ENCODE results near the gene SP100. TPM values are rescaled to one million over a fixed set of nuclear protein-coding genes. Genes with fewer than 3 reads are reported as not detected.

Gene SP100
- total RNA-seq, 2 experiments from 2014 or later = 242 to 243 TPM

DNA sequence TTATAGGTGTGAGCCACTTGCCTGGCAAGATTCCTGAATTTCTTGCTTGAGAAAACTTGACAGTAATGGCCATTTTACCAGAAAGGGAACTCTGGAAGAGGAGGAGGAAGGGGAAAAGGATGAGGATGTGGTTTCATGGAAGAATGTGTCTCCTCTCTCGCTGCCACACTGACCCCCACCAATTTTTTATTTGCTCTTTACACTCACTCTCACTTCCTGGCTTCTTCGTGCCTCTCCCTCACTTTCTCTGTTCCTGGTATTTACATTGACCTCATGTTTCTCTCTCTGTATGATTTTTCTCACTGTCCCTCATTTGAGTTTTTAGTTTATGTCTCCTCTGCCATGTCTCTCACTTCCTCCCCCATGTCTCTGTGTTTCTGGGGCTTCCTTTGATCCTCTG is 162.1 kb downstream of the SP100 start:
- Mint-ChIP-seq H3K27me3 (no peaks in the 10 kb centered on the region), H3K4me3 (no peak overlapping the region), H3K9me3 (peaks cover 9% of the 10 kb centered on the region), H3K27ac (no peak overlapping the region), H3K4me1 (ENCODE audit: low read depth) (peaks cover 26% of the 10 kb centered on the region), H3K36me3 (ENCODE audit: low read depth) (peaks cover 15% of the 10 kb centered on the region)
- Histone ChIP-seq H3K4me1 (ENCODE audit: insufficient read depth, low read length) (peaks cover 15% of the 10 kb centered on the region), H3K4me3 (ENCODE audit: low read length) (no peak overlapping the region), H3K9me3 (ENCODE audit: control insufficient read depth in 1 of 2, insufficient read depth in 1 of 2, low read length in 2 of 2) (peaks cover 8 to 14% of the 10 kb centered on the region in 2 experiments), H3K36me3 (ENCODE audit: insufficient read depth, low read length) (no peaks in the 10 kb centered on the region), H3K27me3 (ENCODE audit: control insufficient read depth in 1 of 2, insufficient read depth in 2 of 2, low read length in 2 of 2) (no peaks in the 10 kb centered on the region), H3K27ac (ENCODE audit: low read depth in 1 of 2, low read length in 2 of 2) (no peak overlapping the region)
- ATAC-seq (ENCODE audit: poor library complexity) = no peak
- no peak for DNase-seq
- TF ChIP-seq, protein P1, sequence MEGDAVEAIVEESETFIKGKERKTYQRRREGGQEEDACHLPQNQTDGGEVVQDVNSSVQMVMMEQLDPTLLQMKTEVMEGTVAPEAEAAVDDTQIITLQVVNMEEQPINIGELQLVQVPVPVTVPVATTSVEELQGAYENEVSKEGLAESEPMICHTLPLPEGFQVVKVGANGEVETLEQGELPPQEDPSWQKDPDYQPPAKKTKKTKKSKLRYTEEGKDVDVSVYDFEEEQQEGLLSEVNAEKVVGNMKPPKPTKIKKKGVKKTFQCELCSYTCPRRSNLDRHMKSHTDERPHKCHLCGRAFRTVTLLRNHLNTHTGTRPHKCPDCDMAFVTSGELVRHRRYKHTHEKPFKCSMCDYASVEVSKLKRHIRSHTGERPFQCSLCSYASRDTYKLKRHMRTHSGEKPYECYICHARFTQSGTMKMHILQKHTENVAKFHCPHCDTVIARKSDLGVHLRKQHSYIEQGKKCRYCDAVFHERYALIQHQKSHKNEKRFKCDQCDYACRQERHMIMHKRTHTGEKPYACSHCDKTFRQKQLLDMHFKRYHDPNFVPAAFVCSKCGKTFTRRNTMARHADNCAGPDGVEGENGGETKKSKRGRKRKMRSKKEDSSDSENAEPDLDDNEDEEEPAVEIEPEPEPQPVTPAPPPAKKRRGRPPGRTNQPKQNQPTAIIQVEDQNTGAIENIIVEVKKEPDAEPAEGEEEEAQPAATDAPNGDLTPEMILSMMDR (IDR thresholded peaks at IDR 0.05) = no peak
- CTCF ChIA-PET = no interaction called here
- POLR2A ChIA-PET = no interaction called here
- intact Hi-C loops (cut with DNase I, micrococcal nuclease) = no loop called here

- Mint-ChIP-seq H3K27me3 (no peaks in the 10 kb centered on the region), H3K36me3 (ENCODE audit: low read depth) (no peaks in the 10 kb centered on the region), H3K4me1 (ENCODE audit: low read depth) (peaks cover 20% of the 10 kb centered on the region), H3K9me3 (no peaks in the 10 kb centered on the region), H3K27ac (no peak overlapping the region), H3K4me3 (no peak overlapping the region)
- ChIA-PET POLR2A (no interaction called here), CTCF (no interaction called here)
- Histone ChIP-seq H3K4me1 (ENCODE audit: insufficient read depth, low read length) (peaks cover 9% of the 10 kb centered on the region), H3K27me3 (ENCODE audit: control insufficient read depth in 1 of 2, insufficient read depth in 2 of 2, low read length in 2 of 2) (no peaks in the 10 kb centered on the region), H3K36me3 (ENCODE audit: insufficient read depth, low read length) (no peaks in the 10 kb centered on the region), H3K4me3 (ENCODE audit: low read length) (no peak overlapping the region), H3K9me3 (ENCODE audit: control insufficient read depth in 1 of 2, insufficient read depth in 1 of 2, low read length in 2 of 2) (no peaks in the 10 kb centered on the region), H3K27ac (ENCODE audit: low read depth in 1 of 2, low read length in 2 of 2) (no peak overlapping the region)
- intact Hi-C loops (cut with DNase I, micrococcal nuclease) = no loop called here
- TF ChIP-seq, protein P1 (IDR thresholded peaks at IDR 0.05) = no peak
- ATAC-seq (ENCODE audit: poor library complexity) (no peak), DNase-seq (peak in 1 of 14 experiments; percentile 33)
These were observed 166.9 kb downstream of the SP100 start for GRCh38 chr2:230582851-230583283.

- Mint-ChIP-seq H3K27ac (no peak overlapping the region), H3K9me3 (no peaks in the 10 kb centered on the region), H3K36me3 (ENCODE audit: low read depth) (no peaks in the 10 kb centered on the region), H3K27me3 (no peaks in the 10 kb centered on the region), H3K4me1 (ENCODE audit: low read depth) (peaks cover 24% of the 10 kb centered on the region), H3K4me3 (no peak overlapping the region)
- intact Hi-C loops (cut with DNase I, micrococcal nuclease) = no loop called here
- ChIA-PET POLR2A (no interaction called here), CTCF (no interaction called here)
- no peak for DNase-seq
- no peaks in the 10 kb centered on the region for H3K36me3 ChIP-seq (ENCODE audit: insufficient read depth, low read length)
- H3K9me3 ChIP-seq (ENCODE audit: control insufficient read depth in 1 of 2, insufficient read depth in 1 of 2, low read length in 2 of 2) = no peaks in the 10 kb centered on the region
- no peaks in the 10 kb centered on the region for H3K27me3 ChIP-seq (ENCODE audit: control insufficient read depth in 1 of 2, insufficient read depth in 2 of 2, low read length in 2 of 2)
- no peak overlapping the region for H3K27ac ChIP-seq (ENCODE audit: low read depth in 1 of 2, low read length in 2 of 2)
- ATAC-seq (ENCODE audit: poor library complexity) = no peak
- TF ChIP-seq, protein P1 (IDR thresholded peaks at IDR 0.05) = no peak
- H3K4me3 ChIP-seq (ENCODE audit: low read length) = no peak overlapping the region
- H3K4me1 ChIP-seq (ENCODE audit: insufficient read depth, low read length) = peaks cover 6% of the 10 kb centered on the region
These were observed 167.6 kb downstream of the SP100 start for GRCh38 chr2:230583581-230583980.
